ENCODE data around the gene SLAMF1. TPM values are rescaled to one million over a fixed set of nuclear protein-coding genes. Genes with fewer than 3 reads are reported as not detected.

SLAMF1 gene
- total RNA-seq, 4 donors from 2014 or later, result 0.33 to 3.7 (median 3.2) TPM; not detected in 1

DNA sequence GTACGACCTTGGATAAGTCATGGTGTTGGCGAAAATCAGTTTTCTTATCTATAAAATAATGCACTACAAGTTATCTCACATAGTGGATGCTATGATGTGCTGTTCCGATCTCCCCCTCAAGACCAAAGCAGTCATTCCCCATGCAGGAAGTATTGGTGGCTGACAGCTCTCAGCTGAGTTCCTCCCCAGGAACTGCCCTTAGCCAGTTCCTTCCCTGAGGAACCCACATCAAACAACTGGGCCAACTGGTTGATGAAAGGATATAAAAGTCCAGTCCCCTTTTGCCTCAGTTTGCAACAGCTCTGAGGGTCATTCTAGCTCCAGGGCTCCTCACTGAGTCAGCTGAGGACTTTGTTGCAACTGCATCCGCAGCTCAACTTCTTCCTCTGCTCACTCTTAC lies 16.1 kb upstream of the SLAMF1 start:
- TF ChIP-seq, protein P1, sequence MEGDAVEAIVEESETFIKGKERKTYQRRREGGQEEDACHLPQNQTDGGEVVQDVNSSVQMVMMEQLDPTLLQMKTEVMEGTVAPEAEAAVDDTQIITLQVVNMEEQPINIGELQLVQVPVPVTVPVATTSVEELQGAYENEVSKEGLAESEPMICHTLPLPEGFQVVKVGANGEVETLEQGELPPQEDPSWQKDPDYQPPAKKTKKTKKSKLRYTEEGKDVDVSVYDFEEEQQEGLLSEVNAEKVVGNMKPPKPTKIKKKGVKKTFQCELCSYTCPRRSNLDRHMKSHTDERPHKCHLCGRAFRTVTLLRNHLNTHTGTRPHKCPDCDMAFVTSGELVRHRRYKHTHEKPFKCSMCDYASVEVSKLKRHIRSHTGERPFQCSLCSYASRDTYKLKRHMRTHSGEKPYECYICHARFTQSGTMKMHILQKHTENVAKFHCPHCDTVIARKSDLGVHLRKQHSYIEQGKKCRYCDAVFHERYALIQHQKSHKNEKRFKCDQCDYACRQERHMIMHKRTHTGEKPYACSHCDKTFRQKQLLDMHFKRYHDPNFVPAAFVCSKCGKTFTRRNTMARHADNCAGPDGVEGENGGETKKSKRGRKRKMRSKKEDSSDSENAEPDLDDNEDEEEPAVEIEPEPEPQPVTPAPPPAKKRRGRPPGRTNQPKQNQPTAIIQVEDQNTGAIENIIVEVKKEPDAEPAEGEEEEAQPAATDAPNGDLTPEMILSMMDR (IDR thresholded peaks at IDR 0.05; ENCODE audit: low read depth), result no peak

DNA sequence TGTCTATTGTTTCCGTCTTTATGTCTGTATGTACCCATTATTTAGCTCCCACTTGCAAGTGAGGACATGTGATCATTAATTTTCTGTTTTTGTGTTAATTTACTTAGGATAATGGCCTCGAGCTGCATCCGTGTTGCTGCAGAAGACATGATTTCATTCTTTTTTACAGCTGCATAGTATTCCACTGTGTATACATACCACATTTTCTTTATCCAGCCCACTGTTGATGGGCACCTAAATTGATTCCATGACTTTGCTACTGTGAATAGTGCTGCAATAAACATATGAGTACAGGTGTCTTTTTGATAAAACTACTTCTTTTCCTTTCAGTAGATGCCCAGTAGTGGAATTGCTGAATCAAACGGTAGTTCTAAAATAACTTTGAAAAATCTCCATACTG lies 12.7 kb upstream of the SLAMF1 start:
- TF ChIP-seq, protein P1 (IDR thresholded peaks at IDR 0.05; ENCODE audit: low read depth), result no peak

DNA sequence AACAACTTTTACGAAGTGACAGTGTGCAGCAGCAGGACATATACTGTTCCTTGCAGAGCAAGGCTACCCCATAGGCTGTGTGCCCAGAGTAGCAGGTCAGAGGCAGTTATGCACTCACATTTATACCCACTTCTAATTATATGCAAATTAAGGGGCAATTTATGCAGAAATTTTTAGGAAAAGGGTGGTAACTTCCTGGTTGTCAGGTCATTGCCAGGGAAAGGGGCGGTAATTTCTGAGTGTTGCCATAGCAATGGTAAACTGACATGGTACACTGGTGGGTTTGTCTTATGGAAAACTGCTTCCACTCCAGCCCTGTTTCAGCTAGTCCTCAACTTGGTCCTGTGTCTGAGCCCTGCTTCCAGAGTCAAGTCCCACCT lies 12.0 kb upstream of the SLAMF1 start:
- TF ChIP-seq, protein P1 (IDR thresholded peaks at IDR 0.05; ENCODE audit: low read depth), result no peak

DNA sequence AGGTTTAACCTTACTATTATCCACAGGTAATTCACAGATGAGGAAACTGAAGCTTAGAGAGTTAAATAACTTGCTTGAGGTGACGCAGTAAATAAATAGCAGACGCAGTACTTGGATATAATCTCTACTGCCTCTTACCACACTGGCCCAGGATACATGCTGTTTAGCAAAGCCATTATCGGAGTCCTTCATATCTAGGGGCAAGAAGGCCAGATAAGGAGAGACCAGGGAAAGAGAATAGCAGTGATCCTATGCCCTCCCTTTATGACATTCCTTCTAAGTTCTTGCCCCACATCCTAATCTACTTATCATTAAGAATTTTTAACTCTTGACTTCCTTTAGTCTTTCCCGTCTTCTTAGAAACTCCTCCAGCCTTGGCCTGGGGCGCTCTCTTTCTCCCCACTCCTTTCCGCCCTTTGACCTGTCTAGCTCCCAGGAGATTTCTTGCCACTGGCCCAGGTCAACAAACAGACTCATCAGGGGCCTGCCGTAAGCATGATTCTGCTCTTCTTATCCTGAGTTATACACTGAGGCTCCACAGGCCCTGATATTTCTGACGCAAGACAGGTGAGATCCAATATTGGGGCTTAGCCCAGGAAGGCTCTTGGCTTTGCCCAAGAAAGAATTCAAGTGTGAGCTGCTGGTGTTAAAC lies 11.4 kb upstream of the SLAMF1 start:
- TF ChIP-seq, protein P1 (IDR thresholded peaks at IDR 0.05; ENCODE audit: low read depth), result no peak

GRCh38 chr1:160657250-160657781 lies 10.5 kb upstream of the SLAMF1 start:
- TF ChIP-seq, protein P1 (IDR thresholded peaks at IDR 0.05; ENCODE audit: low read depth), result no peak

GRCh38 chr1:160656737-160657136 lies 9.9 kb upstream of the SLAMF1 start:
- TF ChIP-seq, protein P1 (IDR thresholded peaks at IDR 0.05; ENCODE audit: low read depth), result no peak

- TF ChIP-seq, protein P1 (IDR thresholded peaks at IDR 0.05; ENCODE audit: low read depth), result no peak
These were observed 6.8 kb upstream of the SLAMF1 start for GRCh38 chr1:160653620-160654016.

Data from subcutaneous adipose tissue (tissue), 4 donors.